Right ventricle myocardium inferior (tissue), 1 donor: ENCODE measurements around the gene ORMDL3. TPM values are rescaled to one million over a fixed set of nuclear protein-coding genes. Genes with fewer than 3 reads are reported as not detected.

Experiments used
- ATAC-seq: fragments of 200-7000 bp; cut with Tn5 transposase; one replicate; pipeline ENCODE4 v1.9.1; 2020; ENCODE audit warnings: mild to moderate bottlenecking, moderate library complexity
- DNase-seq: peaks from one replicate; pipeline ENCODE4 v3.0.0; 2021; ENCODE audit errors: missing footprints
- intact Hi-C: fragments of 100-400 bp; cut with DNase I; formaldehyde crosslinking; loops from one replicate; pipeline ENCODE4 v1.11.0; 2022
- total RNA-seq: library from RNA; stranded (reverse); fragmentation: NEBNext Ultra II Directional; extraction: Animal tissue kit (Norgen Biotek cat#: 25700); gene quantifications from one replicate; pipeline ENCODE4 v1.2.1, GENCODE V29; 2021
- donor health status: DM: no; HTN: yes; CAD: no; lungs with severe emphysema.

The ORMDL3 gene
- total RNA-seq, 1 donor from 2014 or later = 34.7 TPM

DNA sequence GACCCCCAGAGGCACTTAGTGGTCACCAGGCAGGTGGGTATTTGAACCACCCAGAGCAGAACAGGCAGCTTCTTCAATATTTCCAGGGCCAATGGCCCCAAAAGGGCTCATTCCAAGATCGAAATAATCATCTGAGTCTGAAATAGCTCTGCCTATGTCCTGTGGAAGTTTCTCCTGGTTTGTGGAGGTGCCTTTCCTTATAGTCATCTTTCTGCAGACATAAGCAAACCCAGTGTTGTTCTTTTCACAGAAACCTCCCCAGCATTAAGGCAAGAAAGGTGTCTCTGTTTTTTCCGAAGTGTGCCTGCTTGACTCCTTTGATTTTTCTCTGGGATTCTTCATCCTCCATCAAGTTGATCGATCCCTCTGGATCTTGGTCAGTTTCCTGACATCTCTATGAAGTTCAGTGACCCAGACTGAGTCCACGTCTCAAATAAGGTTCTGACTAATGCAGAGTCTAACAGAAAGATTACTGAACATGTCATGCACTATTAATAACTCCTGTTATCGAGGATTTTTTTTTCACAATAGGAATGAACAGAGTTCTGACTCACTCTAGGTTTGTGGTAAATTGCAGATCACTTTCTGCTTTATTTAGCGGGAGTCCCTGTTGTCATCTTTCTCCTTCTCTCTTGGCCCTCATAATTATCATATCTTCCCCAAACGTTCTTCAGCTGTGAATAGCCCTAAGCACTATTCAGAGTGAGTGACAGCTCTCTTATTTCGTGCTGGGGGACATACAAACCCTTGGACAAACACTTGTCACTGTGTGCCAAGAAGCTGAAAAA, 1.7 kb upstream of the ORMDL3 start:
- peak; percentile 20 for ATAC-seq
- no peak for DNase-seq
- intact Hi-C loops = loop anchor here (1.0 to 2.0 kb wide), 2 partner anchors 23 to 52 kb away; partner anchors contain the start of gene PSMD3

DNA sequence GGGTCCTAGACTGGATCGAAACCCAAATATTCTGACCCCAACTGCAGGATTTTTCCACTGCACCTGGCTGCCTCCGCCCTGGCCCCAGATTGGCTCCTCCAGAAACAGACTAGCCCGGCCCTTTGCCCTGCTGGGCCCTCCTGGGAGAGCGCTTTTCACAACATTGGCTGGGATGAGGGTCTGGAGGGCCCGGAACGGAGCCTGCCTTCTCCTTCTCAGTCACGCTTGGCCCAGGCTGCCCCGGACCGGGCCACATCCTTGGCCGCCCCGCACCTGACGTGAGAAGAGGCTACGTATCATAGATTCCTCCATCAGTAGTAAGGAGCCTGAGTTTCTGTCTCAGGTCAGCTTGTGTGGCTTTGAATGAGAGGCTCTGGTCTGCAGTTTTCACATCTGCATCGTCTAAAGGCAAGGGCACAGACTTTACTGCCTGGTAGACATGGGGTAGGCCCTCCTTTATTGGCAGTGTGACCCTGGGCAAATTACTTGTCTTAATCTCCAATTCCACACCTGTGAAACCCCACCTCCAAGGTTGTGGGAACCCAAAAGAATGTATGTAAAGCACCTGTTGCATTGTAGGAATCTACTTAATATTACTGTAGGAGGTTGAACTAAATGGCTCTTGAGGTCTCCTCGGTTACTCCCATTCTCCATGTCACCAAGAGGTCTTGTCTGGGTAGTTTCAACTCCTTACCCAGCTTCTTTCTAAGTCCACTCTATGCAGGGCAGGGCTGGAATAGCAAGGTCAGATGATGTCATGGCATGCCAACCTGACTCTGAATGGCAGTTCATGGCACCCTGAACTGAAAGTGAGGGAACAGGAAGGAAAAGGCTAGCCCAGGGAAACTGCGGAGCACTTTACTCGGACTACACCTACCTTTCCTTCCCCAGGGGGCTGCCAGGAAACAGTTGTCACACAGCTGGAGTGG, 792 bp upstream of the ORMDL3 start:
- intact Hi-C loops = loop anchor here (2.0 kb wide), 1 partner anchor 53 kb away; the partner anchor contains the start of gene PSMD3
- ATAC-seq (peak; percentile 56), DNase-seq (peak; percentile 81)

DNA sequence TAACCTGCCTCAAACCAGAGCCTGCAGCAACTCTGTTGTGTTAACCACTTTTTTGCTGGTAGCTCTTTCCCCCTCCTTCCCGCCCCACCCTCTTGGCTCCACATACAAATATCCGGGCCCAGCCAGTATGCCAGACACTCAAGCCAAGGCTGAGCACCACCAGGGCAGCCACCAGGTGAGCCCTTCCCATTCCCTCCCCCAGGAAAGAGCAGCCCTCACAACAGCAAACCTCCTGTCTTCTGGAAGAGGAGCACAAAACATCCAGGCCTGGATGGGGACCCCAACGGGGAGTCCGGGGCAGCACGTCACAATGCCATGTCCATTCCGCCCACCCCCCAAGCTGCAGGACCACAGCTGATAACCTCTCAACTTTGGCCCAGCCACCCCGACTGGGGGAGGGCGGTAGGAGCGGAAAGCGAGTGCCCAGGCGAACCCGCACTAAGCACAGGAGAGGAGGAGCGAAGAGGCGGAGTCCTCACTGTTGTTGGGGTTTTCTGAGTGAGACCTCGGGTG, 757 bp downstream of the ORMDL3 start:
- intact Hi-C loops = no loop called here
- ATAC-seq (peak; percentile 10), DNase-seq (peak; percentile 74)

DNA sequence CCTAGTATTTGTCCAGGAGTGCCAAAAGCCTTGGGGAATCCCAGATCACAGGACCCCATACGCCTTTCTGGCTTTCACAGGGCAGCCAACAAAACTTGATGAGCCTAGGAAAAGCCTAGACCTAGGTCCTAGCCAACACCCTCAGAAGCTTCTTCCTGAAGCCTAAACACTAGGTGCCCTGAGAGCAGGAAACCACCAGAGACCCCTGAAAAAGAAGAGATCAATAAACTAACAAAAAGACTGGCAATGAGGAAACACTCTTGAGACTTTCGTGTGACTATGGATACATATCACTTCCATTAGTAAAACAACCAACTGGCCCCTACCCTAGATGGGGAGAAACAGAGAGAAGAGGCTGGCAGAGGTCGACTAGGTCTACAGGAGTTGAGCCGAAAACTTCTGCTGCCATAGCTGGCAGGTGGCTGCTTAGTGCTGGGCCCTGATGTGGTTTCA, 1.2 kb downstream of the ORMDL3 start:
- ATAC-seq (no peak), DNase-seq (no peak)
- intact Hi-C loops = no loop called here

DNA sequence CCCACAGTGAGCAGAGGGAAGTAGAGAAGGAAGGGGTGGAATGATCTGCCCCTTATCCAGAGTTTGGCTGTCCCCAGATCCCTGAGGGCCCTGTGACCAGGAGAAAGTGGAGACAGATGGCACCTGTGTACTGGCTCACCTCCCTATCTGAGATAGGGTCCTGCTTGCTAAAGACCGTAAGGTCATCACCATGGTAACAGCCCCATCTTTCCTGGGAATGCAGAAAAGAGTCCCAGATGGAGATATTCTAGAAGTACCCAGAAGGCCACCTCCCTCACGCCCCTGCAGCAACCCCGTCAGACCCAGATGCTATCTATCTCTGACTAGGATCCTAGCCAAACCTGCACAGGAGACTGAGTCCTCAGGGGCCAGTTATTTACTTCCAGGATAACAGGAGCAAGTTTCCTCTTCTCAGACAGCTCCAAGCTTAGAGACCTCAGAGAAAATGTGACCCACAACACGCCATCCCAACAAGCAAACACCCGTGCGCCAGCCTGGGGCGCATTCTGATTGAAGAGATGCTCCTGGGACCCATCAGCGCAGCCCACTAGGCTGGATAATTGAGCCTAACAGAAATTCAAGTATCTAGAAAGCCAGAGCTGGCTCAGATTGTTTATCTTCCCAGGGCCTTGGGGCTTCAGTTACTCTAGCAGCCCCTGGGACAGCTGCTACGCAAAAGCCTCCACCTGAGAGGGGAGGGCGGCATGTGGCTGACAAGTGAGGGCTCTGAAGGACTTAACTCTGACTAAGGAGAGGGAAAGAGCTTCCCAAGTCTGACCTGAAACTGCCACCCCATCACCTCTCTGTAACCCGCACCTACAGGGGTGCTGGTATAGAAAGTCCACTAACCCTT, 1.9 kb downstream of the ORMDL3 start:
- intact Hi-C loops = no loop called here
- DNase-seq (no peak), ATAC-seq (no peak)

DNA sequence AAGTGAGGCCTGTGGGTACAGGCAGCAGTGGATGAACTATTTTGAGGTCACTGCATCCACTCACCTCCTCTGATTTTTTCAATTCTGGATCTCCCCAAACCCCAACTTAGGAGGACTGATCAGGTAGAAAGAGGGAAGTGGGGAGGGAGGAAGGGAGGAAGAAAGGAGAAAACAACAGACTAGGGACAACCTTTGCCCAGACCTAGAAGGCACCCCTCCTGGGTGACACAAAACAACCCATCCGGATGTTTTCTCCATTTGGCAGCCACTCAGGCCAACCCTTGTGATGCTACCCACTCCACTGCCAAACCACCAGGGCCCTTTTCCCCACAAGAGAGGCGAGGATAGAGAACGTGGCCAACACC, 2.7 kb downstream of the ORMDL3 start:
- DNase-seq = no peak
- intact Hi-C loops = no loop called here

DNA sequence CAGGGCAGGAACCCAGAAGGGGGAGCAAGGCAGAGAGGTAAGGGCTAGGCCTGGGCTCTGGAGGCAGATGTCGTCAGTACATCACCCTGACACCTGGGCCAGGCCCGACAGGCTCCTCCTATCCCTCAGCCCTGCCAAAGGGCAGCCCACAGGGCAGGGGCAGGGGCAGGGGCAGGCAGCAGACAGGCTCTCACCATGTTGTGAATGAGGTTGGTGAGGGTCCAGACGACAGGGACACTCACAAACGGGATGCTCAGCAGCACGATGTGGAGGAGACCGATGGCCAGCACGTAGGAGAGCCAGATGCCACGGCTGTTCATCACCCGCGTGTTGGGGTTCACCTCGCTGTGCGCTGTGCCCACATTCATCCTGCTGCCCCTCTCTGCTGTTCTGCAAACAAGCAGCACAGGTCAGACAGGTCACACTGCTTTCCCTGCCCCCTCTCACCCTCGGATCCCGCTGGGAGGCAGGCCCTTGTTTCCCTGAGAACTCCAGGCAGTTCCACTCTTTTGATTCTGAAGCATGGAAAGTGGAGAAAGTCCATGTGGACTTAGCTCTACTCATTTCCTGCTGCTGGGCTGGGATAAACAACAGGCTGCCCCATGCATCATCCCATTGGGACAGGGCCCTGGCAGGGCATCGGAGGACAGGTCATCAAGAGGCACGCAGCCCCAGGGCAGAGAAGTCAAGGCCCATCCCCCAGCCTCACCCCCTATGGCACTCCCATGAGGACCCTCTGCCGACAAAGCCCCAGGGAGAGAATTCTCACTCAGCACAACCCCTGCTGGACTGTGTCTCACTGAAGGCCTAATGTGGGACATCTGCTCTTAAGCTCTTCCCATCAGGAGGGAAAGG, 3.3 kb downstream of the ORMDL3 start:
- intact Hi-C loops = no loop called here
- no peak for ATAC-seq
- DNase-seq = no peak

More for the DNA sequence above, 2.7 kb downstream of the ORMDL3 start:
- no peak for ATAC-seq

DNA sequence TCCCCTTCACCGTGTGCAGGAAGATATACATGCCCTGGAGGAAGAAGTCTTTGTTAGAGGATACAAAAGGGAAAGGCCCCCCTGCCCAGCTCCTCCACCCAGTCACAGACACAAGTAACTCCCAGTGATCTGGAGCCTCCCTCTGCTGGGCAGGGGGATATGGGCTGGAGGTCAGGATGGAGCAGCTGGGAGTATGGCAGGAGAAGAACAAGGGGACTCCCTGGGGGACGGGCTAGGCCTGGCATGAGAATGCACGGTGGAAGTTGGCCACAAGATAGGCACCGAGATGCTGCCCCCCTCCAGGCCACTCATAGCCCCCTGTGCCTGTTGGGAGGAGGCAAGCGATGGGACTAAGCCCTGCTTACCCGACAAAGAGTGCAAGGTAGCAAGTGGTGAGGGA, 4.2 kb downstream of the ORMDL3 start:
- intact Hi-C loops = no loop called here
- no peak for DNase-seq
- ATAC-seq = no peak

DNA sequence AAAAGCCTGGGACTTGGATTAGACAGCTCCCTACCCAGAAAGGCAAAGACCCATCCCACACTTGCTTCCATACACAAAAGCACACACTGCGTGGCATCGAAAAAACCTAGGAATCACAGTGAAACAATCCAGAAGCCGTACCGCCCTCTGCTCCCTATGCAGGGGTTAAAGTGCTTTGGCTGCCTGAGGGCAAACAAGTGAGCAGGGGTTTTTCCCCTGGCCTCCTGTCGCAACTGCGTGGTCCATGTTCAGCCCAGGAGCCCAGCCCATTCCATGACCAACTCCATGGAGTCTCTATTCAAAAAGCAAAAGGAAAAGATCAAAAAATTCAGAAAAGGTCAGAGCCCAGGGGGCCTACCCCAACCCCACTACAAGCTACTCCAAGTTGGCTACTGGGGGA, 5.4 kb downstream of the ORMDL3 start:
- intact Hi-C loops = no loop called here
- DNase-seq = no peak
- no peak for ATAC-seq

DNA sequence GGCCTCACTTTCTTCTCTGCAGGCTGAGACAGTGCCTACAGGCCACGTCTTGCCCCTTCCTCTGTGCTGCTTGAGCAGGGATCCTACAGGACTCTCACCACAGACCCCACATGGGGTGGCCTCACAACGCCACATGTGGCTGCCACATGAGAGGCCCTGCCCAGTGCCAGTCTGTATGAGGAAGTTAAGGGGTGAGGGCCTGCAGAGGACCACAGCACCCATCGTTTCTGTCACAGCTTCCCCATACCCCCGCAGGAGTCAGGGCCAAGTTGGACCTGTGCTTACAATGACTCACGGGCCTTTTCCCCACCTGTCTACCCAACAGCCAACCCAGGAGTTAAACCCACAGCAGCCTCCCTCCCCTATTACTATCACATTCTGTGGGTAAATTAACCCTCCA, 6.1 kb downstream of the ORMDL3 start:
- ATAC-seq = no peak
- no peak for DNase-seq
- intact Hi-C loops = no loop called here

DNA sequence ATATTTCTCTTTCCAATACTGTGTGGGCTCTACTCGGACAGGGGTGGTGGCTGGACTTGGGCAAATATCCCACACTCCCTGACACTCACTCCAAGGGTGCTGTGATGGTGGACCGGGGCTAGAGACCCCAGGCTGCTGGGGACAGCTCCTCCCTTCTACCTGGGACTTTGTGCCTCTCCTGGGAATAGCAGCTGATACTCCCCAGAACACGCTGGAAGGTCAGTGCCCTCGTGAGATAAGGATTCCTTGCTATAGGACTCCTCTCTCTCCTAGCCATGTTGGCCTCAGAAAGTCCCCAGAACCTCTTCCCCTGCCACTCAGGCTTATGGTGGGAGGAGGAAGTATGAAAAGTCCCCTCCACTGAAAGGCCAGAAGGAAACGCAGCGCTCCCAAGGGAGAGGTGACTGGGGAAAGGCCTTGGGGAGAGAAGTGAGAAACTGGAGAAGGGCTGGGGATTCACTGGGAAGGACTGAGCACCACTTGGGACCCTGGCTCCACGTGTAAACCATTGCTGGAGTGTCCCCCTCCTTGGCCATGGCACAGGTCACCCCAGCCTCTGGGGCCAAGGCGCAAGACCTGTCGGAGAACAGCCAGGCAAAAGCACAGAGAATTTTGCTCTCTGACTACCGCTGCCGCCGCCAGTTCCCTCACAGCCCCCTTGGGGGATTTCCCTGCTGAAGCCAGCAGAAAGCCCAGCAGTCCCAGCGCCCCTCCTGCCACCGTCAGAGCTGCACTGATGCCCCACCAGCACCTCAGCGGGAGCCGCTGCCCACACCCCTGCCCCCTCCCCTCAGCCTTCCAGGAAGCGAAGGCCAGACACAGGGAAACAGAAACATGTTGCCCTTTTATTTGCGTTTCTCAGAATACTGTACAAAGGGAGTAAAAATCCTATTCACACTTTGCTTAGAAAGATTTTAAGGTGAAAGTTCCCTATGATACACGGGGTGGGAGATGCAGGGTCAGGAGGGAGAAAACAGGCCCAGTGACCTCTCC, 6.9 kb downstream of the ORMDL3 start:
- ATAC-seq = no peak
- DNase-seq = no peak
- intact Hi-C loops = no loop called here

DNA sequence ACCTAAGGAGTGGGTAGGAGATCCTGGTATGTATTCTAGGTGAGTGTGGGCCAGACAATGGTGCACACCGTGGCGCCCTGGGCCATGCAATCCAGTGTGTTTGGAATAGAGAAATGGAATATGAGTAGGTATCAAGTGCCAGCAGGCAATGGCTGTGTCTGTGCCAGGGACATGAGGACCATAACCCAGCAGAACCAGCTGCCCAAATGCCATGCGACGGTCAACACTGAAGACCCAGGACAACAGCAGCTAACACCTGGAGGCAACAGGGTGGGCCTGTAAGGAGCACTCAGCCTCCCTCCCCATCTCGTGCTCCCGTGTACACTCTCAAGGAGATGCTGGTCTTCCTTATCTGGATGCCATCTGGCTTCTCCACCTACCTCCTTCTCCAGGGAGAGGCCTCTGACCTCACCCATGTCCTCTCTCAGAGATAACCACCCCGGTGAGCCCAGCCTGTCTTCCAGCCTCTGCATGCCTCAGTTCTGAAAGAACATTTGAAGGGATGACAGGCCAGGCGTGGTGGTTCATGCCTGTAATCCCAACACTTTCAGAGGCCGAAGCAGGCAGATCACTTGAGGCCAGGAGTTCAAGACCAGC, 8.2 kb downstream of the ORMDL3 start:
- no peak for ATAC-seq
- intact Hi-C loops = no loop called here

DNA sequence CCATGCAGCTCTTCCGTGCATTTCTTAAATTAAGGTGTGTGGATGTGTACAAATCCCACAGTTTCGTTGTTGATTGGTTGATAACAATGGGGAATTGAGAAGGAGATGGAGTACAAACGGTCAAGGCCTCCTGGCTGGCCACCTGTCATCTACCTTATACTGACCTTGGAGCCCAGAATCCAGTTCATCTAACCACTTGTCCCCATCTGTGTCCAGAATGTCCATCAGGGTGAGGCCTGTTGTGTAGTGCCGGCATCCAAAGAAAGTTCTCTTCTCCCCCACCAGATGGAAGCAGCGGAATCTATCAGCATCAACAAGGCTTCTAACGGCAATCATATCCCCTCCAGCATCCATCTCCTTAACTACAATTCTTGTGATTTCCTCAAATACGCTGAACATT, 10.5 kb downstream of the ORMDL3 start:
- ATAC-seq = no peak
- intact Hi-C loops = no loop called here
- DNase-seq = no peak

More for the DNA sequence above, 8.2 kb downstream of the ORMDL3 start:
- no peak for DNase-seq

DNA sequence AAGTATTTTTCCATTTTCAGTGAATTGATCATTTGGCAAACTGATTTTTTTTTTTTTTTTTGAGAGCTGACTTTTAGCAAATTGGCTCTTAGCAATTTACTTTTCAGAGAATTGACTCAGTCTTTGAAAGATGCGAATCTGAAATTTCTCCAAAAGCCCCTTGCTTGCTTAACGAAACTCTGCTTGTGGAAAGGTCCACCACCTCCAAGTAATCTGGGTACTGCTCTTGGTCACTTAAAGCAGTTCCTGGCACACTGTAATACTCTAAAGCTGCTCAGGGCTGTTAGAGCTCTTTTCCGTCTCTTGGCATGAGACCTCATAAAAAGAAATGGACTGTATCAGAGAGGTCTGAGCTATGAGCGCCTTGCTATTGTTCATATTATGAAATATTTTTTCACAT, 11.8 kb downstream of the ORMDL3 start:
- intact Hi-C loops = no loop called here
- no peak for ATAC-seq
- no peak for DNase-seq

DNA sequence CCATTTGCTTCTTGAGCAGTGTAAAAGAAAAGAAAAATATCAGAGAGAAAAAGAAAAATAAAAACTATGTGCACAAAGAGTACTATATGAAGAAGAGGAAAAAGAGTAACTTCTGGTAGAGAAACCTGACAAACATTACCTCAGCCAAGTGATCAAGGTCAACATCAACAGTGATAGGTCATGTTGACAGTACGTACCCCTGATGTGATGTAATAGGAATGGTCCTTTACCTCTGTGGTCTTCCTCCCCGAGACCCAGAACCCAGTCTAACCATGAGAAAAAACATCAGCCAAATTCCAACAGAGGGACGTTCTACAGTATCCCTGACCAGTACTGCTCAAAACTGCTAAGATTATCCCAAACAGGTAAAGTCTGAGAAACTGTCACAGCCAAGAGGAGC, 13.4 kb downstream of the ORMDL3 start:
- DNase-seq = no peak
- intact Hi-C loops = no loop called here
- no peak for ATAC-seq

DNA sequence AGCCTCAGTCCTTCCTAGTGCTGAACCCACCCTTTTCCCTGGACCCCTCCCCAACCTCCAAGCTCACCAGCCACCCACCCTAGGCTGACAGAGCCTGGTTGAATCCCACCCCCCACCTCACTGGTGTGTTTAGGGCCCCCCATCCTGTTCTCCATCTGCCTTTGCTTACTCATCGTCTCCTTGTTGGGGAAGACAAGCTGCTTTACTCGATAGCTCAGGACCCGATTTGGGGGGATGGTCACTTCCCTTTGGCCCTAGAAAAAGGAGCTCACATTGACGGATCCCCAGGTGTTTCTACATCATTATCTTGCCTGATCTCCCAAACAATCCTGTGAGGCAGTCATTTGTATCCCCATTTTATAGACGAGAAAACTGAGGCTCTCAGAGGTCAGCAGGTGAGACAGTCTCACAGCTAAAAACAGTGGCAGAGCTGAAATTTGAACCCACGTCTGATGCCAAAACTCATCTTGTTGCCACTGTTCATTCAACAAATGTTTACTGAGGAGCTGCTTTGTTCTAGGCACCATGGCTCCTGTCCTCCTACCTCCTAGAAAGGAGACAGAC, 18.5 kb downstream of the ORMDL3 start:
- intact Hi-C loops = no loop called here
- no peak for ATAC-seq
- DNase-seq = no peak
